DMS 273 (cell line): ENCODE data around the gene RALGAPA2.
A peak's percentile ranks its signal among the peaks of the same experiment; 100 is the strongest.
"Not testable (repeated sequence)": the region's sequence is repeated elsewhere in the genome, so short reads cannot be mapped to it uniquely, and the experiment has no call there.

Experiments used
- DNase-seq: peaks from one replicate; lab custom pipeline; 2025; ENCODE audit not compliant: unreplicated experiment; lab: John Stamatoyannopoulos, UW

The RALGAPA2 gene

DNA sequence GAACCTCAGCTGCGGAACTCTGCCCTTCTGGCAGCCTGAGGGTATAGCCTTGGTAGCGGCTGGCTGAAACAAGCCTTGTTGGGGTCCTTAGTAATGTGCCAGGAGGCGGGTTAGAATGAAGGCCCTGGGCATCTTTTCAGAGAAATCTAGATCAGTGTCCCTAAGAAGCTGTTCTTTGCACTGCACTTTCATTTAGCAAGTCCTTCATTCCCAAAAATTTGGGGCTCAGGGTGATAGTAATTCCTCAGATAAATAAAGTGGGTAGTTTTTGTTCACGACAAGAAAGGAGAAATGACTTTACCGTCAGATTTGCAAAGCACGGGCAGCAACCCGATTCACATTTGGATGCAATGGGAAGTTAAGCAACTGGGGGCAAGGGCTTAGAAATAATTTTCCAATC lies 341.4 kb downstream of the RALGAPA2 start:
- peak; percentile 63 for DNase-seq

DNA sequence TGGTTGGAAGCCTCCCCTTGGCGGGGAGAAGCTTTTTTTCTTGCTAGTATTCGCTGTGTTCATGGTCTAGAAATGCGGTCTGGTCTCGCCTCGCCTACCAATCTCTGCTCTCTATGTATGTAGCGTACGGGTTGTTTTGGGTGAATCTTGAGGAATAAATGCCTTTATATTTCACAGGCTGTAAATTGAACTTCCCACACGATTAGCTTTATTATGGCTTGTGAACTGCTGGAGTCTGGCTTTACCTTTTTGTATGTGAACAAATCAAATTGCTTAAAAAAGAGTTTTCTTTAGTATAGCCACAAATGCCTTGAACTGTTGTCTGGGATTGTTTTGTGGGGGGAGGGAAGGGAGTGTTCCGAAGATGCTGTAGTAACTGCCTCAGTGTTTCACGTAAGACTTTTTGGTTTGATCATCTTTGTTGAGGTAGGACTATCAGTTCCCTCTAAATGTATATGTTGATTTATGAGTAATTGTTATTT lies 342.3 kb downstream of the RALGAPA2 start:
- DNase-seq: peak; percentile 56

DNA sequence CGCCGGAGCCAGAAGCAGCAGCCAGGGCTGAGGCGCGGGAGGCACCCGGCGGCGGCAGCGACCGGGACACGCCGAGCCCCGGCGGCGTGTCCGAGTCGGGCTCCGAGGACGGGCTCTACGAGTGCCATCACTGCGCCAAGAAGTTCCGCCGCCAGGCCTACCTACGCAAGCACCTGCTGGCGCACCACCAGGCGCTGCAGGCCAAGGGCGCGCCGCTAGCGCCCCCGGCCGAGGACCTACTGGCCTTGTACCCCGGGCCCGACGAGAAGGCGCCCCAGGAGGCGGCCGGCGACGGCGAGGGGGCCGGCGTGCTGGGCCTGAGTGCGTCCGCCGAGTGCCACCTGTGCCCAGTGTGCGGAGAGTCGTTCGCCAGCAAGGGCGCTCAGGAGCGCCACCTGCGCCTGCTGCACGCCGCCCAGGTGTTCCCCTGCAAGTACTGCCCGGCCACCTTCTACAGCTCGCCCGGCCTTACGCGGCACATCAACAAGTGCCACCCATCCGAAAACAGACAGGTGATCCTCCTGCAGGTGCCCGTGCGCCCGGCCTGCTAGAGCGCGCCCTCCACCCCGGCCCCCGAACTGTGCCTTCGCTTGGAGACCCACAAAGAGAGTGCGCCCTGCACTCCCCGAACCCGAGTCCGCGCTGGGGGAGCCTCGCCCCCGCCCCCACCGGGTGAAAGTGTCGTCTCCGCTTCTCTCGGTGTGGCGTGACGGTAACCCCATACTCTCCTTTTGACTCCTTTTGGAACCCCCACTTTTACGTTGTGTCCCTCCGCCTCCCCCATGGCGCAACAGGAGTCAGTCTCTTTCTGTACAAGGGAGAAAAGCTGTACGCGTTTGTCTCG lies 343.0 kb downstream of the RALGAPA2 start:
- peak; percentile 81 for DNase-seq

DNA sequence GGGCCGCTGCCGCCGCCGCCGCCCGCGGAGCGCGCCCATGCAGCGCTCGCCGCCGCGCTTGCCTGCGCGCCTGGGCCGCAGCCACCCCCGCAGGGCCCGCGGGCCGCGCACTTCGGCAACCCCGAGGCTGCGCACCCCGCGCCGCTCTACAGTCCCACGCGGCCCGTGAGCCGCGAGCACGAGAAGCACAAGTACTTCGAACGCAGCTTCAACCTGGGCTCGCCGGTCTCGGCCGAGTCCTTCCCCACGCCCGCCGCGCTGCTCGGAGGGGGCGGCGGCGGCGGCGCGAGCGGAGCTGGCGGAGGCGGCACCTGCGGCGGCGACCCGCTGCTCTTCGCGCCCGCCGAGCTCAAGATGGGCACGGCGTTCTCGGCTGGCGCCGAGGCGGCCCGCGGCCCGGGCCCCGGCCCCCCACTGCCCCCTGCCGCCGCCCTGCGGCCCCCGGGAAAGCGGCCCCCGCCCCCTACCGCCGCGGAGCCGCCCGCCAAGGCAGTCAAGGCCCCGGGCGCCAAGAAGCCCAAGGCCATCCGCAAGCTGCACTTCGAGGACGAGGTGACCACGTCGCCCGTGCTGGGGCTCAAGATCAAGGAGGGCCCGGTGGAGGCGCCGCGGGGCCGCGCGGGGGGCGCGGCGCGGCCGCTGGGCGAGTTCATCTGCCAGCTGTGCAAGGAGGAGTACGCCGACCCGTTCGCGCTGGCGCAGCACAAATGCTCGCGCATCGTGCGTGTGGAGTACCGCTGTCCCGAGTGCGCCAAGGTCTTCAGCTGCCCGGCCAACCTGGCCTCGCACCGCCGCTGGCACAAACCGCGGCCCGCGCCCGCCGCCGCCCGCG lies 343.8 kb downstream of the RALGAPA2 start:
- peak; percentile 79 for DNase-seq

DNA sequence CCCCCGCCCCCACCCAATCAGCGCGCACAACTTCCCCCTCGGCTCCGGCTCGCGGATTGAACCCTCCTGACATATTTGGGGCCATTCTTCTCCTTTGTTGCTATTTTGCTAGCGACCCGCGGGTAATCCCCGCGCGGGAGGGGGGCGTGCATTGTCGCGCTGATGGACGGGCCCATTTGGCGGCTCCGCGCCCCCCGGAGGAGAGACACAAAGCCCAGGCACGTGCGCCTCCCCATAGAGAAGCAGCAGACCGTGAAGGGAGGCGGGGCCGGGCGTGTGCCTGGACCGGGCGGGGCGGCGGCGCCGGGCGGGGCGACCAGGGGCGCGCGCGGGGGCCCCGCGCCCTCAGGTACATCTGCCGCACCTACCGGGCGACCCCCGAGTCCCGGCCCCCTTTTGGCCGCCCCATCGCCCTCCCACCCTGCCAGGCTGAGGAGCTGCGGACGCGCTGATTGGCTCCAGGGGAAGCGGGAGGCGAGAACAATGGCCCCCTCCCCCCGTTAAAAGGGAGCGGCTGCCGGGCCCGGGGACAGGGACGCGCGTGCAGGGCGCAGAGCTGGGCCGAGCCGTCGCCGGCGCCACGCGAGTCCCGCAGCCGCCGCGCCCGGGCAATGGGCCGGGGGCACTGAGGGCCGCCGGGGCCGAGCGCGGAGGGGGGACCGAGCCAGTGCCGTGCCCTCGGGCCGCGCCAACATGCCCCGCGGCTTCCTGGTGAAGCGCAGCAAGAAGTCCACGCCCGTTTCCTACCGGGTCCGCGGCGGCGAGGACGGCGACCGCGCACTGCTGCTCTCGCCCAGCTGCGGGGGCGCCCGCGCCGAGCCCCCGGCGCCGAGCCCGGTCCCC lies 344.6 kb downstream of the RALGAPA2 start, which contains the start of gene INSM1:
Gene INSM1, plus strand, starts transcription at position 530 of the 843 bp plus-strand sequence. Its CDS starts 164 bp downstream, at position 694.
- DNase-seq: peak; percentile 94

DNA sequence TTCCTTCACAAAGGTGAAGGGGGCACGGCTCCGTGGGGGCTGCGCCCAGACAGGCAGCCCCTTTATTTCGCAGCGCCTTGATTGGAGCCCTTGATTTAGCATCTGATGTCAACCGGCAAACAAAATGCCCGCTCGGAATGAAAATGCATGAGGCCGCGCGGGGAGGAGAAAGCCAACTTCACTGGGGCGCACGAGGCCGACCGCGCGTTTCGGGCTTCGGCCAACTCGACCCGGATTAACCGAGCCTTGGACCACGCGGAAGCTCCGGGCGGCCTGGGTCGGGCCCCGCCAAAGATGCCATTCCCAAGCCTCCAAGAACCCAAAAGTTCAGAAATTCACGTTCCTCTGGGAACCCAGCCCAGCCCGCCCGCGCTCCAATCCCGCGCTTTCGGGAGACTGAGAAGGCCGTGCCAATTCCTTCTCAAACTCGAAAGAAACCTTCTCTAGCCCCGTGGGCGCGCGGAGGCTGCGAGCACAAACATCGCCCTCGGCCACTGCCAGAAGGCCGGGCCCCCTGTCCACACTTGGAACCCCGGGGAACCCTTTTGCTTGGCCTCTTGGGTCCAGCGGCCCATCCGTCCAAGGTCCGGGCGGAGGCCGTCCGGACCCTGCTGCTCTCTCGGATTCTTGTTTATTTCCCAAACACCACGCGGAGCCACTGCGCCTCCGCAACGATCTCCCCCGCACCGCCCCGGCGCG lies 345.4 kb downstream of the RALGAPA2 start:
- no peak for DNase-seq

DNA sequence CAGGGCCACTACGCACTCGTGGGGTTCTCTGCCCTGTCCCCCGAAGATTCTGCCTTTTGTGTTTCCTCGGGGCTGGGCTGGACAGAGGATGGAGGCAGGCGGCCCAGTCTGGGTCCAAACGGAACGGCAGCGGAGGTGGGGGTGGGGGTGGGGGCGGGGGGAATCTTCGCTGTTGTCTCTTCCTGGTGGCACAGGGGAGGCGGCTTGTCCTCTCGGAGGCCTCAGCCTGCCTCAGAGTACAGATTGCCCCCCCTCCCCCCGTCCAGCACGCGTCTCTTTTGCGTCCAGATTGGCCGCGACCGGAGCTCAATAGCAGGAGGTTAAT lies 345.9 kb downstream of the RALGAPA2 start:
- no peak for DNase-seq

DNA sequence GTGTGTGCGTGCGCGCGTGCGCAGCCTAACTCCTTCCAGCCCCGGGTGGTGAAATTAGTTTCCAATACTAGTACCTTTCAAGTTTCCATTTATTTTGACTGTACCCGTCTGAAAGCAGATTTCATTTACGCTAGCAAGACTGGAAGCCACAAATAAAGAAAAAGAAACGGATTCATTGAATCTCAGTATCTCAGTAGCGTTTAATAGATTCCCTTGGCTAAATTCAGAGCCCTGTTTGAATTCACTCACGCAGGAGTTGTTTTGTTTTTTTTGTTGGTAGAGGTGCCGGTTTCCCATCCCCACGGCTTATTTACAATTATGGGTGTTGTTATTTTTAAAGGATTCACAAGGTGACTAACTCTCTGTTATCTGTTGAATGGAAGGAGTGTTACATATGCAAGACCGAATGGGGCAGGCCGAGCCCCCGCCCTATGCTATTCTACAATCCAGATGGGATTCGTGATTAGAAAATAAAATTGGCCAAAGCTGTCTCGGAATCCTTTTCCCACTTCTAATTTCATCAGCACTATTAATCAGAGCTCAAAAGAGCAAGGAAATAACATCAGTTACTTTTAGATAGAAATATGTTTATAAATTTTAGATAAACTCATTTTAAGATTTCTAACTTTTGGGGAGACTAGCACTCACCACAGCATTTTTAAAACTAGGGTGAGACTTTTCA lies 346.8 kb downstream of the RALGAPA2 start:
- DNase-seq: no peak

DNA sequence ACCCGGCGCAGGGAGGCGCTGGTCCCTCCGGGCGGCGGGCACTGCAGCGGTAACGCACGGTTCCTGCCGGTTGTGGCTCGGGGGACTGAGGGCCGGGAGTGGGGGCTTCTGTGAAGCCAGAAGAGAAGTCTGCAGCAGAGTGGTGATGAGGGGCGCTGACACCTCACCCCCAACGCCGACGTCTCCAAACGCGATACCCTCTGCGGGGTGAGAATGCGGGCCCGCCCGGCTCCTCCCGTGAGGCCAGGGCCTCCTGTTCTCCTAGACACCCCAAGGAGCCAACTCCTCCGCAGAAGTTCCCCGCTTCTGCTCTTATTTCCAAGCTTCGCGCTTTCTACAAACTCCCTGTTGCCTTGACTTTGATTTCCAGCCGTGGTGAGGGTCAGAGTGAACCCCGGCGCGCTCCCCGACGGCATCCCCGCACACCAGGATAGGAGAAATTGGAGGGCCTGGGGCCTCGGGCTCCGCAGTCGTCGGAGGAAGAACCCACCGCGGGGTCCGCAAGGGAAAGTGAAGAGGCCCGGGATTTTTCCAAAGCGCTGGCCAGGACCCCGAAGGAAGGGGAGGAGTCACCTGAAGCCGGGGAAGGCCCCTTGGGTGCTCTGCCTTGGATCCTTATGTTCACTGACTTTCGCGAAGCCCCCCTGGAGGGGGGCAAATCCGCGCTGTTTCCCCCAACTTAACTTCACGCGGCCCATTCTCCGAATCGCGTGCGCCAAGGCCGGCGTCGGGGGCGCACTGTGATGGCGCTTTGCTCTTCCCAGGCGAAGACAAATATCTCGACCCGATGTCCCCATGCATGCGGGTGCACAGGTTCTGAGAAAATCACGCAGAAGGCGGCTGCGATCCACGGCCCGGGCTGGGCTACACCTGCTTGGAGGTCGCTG lies 347.6 kb downstream of the RALGAPA2 start:
- DNase-seq: no peak

DNA sequence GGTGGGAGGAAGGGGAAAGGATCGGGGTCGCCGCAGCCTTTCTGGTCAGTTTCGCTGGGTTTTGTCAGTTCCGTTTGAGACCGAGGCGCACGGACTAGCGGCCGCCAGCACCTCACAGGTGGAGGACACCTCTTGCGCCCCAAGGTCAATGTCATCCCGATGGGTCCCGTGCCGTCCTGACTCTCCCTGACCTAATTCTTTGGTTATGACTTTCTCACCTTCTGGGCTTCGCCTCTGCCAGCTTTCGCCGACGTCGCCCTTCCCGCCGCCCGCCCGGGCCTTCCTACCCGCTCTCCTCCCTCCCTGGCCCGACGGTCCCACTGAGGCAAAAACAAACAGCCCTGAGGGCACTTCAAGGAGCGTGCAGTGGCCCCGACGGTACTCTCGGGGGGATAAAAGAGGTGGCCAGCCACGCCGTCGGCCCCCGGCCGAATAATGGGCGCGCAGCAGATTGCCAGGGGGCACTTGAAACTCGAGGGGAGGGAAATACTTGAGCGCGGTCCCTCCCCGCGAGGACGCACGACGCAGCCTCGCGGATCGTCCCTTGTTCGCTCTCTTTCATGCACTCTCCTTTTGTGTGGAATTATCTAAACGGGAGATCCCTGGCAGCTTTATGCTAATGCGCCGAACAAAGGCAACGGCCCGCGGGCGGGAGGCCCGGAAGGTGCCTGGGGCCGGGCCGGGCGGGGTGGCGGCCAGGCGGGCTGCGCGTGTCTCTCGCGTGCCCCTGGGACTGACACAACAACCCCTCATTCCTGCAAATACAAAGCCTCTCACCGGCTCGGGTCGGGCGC lies 348.4 kb downstream of the RALGAPA2 start:
- DNase-seq: no peak

DNA sequence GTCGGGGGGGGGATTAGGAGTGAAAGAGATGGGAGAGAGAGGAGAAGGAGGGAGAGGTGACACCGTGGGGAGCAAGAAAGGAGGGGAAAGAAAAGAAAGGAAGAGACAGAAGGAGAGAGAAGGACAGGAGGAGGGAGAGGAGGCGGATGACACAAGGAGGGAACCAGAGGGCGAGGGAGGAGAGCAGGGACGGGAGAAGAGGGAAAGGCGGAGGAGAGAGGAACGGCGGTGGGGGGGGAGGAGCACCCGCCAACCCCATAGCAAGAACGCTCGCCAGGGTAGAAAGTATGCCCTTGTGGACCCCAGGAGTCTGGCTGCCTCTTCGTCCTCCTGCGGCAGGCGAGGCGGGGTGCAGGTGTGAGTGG lies 349.0 kb downstream of the RALGAPA2 start:
- DNase-seq: no peak

DNA sequence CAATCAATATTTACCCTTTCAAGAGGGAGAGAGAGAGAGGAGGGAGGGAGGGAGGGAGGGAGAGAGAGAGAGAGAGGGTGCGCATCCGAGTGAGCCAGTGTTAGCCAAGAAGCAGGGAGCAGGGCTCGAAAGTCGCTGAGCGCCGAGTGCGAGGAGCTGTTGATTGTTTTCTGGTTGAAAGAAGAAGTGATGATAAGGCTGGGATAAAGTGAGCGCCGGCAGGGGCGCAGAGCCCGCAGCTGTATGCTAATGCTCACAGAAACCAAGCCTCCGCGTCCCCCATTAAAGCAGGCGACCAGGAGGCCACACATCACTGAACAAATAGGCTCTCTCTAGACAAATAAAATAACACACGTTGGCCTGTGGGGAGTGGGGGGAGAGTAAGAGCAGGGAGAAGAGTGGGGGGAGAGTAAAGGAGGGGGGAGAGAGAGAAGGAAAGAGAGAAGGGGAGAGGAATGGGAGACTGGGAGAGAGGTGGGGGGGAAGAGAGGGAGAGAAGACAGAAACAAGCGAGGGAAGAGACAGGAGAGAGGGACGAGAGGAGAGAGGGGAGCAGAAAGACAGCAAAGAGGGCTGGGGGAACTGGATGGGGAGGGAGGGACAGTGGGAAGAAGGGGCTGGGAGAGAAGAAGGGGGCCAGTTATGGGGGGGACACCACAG lies 349.5 kb downstream of the RALGAPA2 start:
- DNase-seq: peak; percentile 68

DNA sequence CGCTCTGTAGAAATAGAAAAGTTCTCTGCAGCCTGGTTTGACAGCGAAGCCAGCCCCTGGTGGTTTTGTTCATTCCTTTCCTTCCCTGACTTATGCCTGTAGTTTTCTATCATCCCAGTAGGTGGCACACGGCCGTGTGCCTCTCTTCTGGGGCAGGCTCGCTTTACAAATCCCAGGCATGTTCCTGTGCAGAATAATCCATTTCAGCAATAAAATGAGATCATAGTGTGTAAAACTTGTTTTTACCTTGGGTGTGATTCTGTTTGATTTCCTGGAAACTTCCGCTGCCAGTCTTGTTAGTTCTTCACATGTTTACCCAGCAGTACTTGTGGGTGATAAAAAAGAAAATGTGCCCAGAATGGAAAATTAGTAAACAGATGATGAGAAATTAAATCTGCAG lies 352.0 kb downstream of the RALGAPA2 start:
- DNase-seq: peak; percentile 91

DNA sequence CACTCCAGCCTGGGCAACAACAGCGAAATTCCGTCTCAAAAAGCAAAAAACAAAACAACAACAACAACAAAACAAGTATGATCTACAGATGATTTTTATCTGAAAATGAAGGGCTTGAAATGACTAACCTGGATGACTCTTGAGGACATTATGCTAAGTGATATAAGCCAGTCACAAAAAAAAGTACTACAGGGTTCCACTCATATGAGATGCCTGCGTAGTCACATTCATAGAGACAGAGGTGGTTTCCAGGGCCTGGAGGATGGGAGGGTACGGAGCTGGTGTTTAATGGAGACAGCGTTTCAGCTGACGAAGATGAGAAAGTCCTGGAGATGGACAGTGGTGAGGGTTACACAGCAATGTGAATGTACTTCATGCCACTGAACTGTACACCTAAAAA lies 352.8 kb downstream of the RALGAPA2 start:
- no peak for DNase-seq

DNA sequence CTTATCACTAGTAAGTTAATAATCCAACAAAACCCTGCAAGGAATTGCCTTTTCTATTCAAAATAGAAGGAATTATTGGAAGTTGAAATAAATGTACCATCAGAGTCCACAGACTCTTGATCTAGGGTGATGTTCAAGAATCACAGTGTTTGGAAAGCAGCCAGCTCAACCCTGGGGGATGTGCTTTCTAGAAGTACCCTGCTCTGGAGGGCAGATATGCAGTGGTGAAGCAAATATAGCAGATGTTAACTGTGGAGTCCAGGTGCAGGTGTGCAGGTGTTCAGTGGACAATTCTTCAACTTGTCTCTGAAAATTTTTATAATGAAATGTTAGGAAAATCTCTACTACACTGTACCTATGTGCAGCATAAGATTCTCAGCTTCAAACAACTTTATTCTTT lies 353.6 kb downstream of the RALGAPA2 start:
- DNase-seq: peak; percentile 45

DNA sequence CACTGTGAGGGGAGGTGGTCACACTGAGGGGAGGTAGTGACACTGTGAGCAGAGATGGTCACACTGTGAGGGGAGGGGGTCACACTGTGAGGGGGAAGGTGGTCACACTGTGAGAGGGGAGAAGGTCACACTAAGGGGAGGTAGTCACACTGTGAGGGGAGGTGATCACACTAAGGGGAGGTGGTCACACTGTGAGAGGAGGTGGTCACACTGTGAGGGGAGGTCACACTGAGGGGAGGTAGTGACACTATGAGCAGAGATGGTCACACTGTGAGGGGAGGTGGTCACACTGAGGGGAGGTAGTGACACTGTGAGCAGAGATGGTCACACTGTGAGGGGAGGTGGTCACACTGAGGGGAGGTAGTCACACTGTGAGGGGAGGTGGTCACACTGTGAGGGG lies 356.9 kb downstream of the RALGAPA2 start:
- not testable (repeated sequence) for DNase-seq

DNA sequence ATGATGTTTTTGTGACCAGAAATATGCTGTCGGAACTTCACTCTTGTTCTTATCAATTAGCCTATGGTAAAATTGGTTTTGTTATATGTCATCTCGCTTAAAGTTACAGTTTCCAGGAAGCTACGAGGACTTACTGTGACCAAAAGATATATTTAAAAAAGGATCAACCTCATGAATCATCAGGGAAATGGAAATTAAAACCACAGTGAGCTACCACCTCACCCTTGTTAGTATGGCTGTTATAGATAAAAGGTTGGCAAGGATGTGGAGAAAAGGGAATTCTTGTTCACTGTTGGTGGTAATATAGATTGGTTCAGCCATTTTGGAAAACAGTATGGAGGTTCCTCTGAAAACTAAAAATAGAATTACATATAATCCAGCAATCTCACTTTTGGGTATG lies 358.9 kb downstream of the RALGAPA2 start:
- no peak for DNase-seq

DNA sequence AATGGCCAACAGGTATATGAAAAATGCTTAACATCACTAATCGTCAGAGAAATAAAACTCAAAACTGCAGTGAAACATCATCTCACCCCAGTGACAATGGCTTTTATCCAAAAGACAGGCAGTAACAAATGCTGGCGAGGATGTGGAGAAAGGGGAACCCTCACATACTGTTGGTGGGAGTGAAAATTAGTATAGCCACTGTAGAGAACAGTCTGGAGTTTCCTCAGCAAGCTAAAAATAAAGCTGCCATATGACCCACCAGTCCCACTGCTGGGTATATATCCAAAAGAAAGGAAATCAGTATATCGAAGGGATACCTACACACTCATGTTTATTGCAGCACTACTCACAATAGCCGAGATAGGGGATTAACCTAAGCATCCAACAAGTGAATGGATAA lies 368.0 kb downstream of the RALGAPA2 start:
- DNase-seq: no peak
